ENCODE results near the gene CBY2.

CBY2 gene

GRCh38 chr13:45711951-45712350 is 9.8 kb downstream of the CBY2 start:
- no peak for DNase-seq (ENCODE audit: low read depth)
- TF ChIP-seq CTCF (IDR thresholded peaks at IDR 0.05; ENCODE audit: low read depth, low read length, missing control alignments) = no peak
- in situ Hi-C loops (cut with HindIII; ENCODE audit: low sequenced_read_pairs) = no loop called here
- H3K4me3 ChIP-seq (ENCODE audit: low read depth, low read length) = no peak overlapping the region

- no peak for TF ChIP-seq CTCF (IDR thresholded peaks at IDR 0.05; ENCODE audit: low read depth, low read length, missing control alignments)
- in situ Hi-C loops (cut with HindIII; ENCODE audit: low sequenced_read_pairs) = no loop called here
- H3K4me3 ChIP-seq (ENCODE audit: low read depth, low read length) = no peak overlapping the region
- DNase-seq (ENCODE audit: low read depth) = no peak
These were observed 11.1 kb downstream of the CBY2 start for GRCh38 chr13:45713106-45713690.

GRCh38 chr13:45713721-45714120 is 11.6 kb downstream of the CBY2 start:
- in situ Hi-C loops (cut with HindIII; ENCODE audit: low sequenced_read_pairs) = no loop called here

GRCh38 chr13:45714170-45714569 is 12.1 kb downstream of the CBY2 start:
- no peak for DNase-seq (ENCODE audit: low read depth)
- in situ Hi-C loops (cut with HindIII; ENCODE audit: low sequenced_read_pairs) = no loop called here
- TF ChIP-seq CTCF (IDR thresholded peaks at IDR 0.05; ENCODE audit: low read depth, low read length, missing control alignments) = no peak
- no peak overlapping the region for H3K4me3 ChIP-seq (ENCODE audit: low read depth, low read length)

More at GRCh38 chr13:45713721-45714120, 11.6 kb downstream of the CBY2 start:
- DNase-seq (ENCODE audit: low read depth) = no peak
- no peak overlapping the region for H3K4me3 ChIP-seq (ENCODE audit: low read depth, low read length)
- TF ChIP-seq CTCF (IDR thresholded peaks at IDR 0.05; ENCODE audit: low read depth, low read length, missing control alignments) = no peak

- in situ Hi-C loops (cut with HindIII; ENCODE audit: low sequenced_read_pairs) = no loop called here
- no peak overlapping the region for H3K4me3 ChIP-seq (ENCODE audit: low read depth, low read length)
- DNase-seq (ENCODE audit: low read depth) = no peak
- TF ChIP-seq CTCF (IDR thresholded peaks at IDR 0.05; ENCODE audit: low read depth, low read length, missing control alignments) = no peak
These were observed 13.2 kb downstream of the CBY2 start for GRCh38 chr13:45715351-45715750.

GRCh38 chr13:45717349-45717748 is 15.2 kb downstream of the CBY2 start:
- no peak overlapping the region for H3K4me3 ChIP-seq (ENCODE audit: low read depth, low read length)
- in situ Hi-C loops (cut with HindIII; ENCODE audit: low sequenced_read_pairs) = no loop called here
- TF ChIP-seq CTCF (IDR thresholded peaks at IDR 0.05; ENCODE audit: low read depth, low read length, missing control alignments) = no peak
- no peak for DNase-seq (ENCODE audit: low read depth)

All from astrocyte of the cerebellum (primary cell).